NCI-H1092 (cell line): ENCODE data around the gene SYT9.

ENCODE experiments used
- DNase-seq: peaks from one replicate; lab custom pipeline; 2025; lab: John Stamatoyannopoulos, UW

The SYT9 gene

GRCh38 chr11:7473717-7474116 lies 222.0 kb downstream of the SYT9 start:
- DNase-seq, result no peak

- no peak for DNase-seq
Measured at GRCh38 chr11:7480113-7480512, 228.4 kb downstream of the SYT9 start.

- no peak for DNase-seq
Measured at GRCh38 chr11:7484131-7484530, 232.4 kb downstream of the SYT9 start.

GRCh38 chr11:7484645-7485044 lies 232.9 kb downstream of the SYT9 start:
- no peak for DNase-seq

- no peak for DNase-seq
Measured at GRCh38 chr11:7485186-7486097, 233.7 kb downstream of the SYT9 start, which contains the start of gene OLFML1. TSS of gene OLFML1 (plus strand) at chr11:7485506. CDS start at chr11:7485876, 370 bp downstream.

- no peak for DNase-seq
Measured at GRCh38 chr11:7486098-7486780, 234.5 kb downstream of the SYT9 start.

GRCh38 chr11:7486781-7487140 lies 235.1 kb downstream of the SYT9 start:
- no peak for DNase-seq

GRCh38 chr11:7487360-7487759 lies 235.7 kb downstream of the SYT9 start:
- DNase-seq, result no peak

GRCh38 chr11:7488681-7489080 lies 237.0 kb downstream of the SYT9 start:
- DNase-seq, result no peak

- no peak for DNase-seq
Measured at GRCh38 chr11:7489376-7489775, 237.7 kb downstream of the SYT9 start.

GRCh38 chr11:7490054-7490453 lies 238.3 kb downstream of the SYT9 start:
- no peak for DNase-seq

- no peak for DNase-seq
Measured at GRCh38 chr11:7490535-7490934, 238.8 kb downstream of the SYT9 start.

GRCh38 chr11:7492253-7492652 lies 240.5 kb downstream of the SYT9 start:
- DNase-seq, result no peak

GRCh38 chr11:7493670-7494069 lies 242.0 kb downstream of the SYT9 start:
- DNase-seq, result no peak

- DNase-seq, result no peak
Measured at GRCh38 chr11:7494086-7494745, 242.5 kb downstream of the SYT9 start.

GRCh38 chr11:7495882-7496551 lies 244.3 kb downstream of the SYT9 start:
- no peak for DNase-seq

- DNase-seq, result no peak
Measured at GRCh38 chr11:7498193-7498592, 246.5 kb downstream of the SYT9 start.

- DNase-seq, result no peak
Measured at GRCh38 chr11:7499081-7499480, 247.4 kb downstream of the SYT9 start.

GRCh38 chr11:7500251-7500650 lies 248.5 kb downstream of the SYT9 start:
- DNase-seq, result no peak

- DNase-seq, result no peak
Measured at GRCh38 chr11:7501251-7501650, 249.5 kb downstream of the SYT9 start.

- no peak for DNase-seq
Measured at GRCh38 chr11:7501894-7502293, 250.2 kb downstream of the SYT9 start.

GRCh38 chr11:7506243-7506642 lies 254.5 kb downstream of the SYT9 start:
- no peak for DNase-seq
